Peyer's patch (tissue), 4 donors: Measurements from ENCODE around the gene ARFRP1. TPM values are rescaled to one million over a fixed set of nuclear protein-coding genes. Genes with fewer than 3 reads are reported as not detected.

Experiments
- DNase-seq, 3 donors: peaks; one replicate each; pipeline ENCODE4 v3.0.0-alpha.2; 2017 to 2019
- H3K27ac ChIP-seq, 4 donors: fragments of 200-600 bp; sonication (generic); one replicate each; pipeline ENCODE4 v1.5.1; 2016 to 2019
- H3K27me3 ChIP-seq, 2 donors: fragments of 200-600 bp; sonication (generic); one replicate each; pipeline ENCODE4 v1.5.1; 2019
- H3K36me3 ChIP-seq, 3 donors: fragments of 200-600 bp; sonication (generic); one replicate each; pipeline ENCODE4 v1.5.1; 2016 to 2019
- H3K4me1 ChIP-seq, 4 donors: fragments of 200-600 bp; sonication (generic); one replicate each; pipeline ENCODE4 v1.5.1; 2016 to 2019
- H3K4me3 ChIP-seq, 4 donors: fragments of 200-600 bp; sonication (generic); 1 replicate in 3 of 4; 2 replicates in 1 of 4; pipeline ENCODE4 v1.5.1; 2016 to 2019; ENCODE audit warnings: mild to moderate bottlenecking in 1 of 4
- H3K9me3 ChIP-seq, 4 donors: fragments of 200-600 bp; sonication (generic); one replicate each; pipeline ENCODE4 v1.5.1; 2016 to 2019; ENCODE audit warnings: mild to moderate bottlenecking in 1 of 4
- POLR2A ChIP-seq, 2 donors: fragments of 450-650 bp; IDR thresholded peaks; one replicate each; pipeline ENCODE4 v1.5.1; 2017; ENCODE audit warnings: antibody characterized with exemption in 2 of 2, mild to moderate bottlenecking in 2 of 2, moderate library complexity in 2 of 2
- total RNA-seq, 4 donors: library from RNA; depleted of rRNA; stranded (reverse); fragments of >200 nt; gene quantifications; one replicate each; pipeline ENCODE4 v1.1.0, GENCODE V29; 2016
- TF ChIP-seq, protein P1 (sequence below), 6 experiments: fragments of 450-650 bp in 4 of 6; fragments of 200-600 bp in 2 of 6; sonication (generic) in 1 of 6; IDR thresholded peaks; one replicate each; pipeline ENCODE4 v1.5.1; 2017 to 2019; ENCODE audit warnings: antibody characterized with exemption in 6 of 6, mild to moderate bottlenecking in 3 of 6, moderate library complexity in 1 of 6

ARFRP1 gene
- total RNA-seq, 4 donors from 2014 or later = 39.1 to 67.6 (median 46.3) TPM

DNA sequence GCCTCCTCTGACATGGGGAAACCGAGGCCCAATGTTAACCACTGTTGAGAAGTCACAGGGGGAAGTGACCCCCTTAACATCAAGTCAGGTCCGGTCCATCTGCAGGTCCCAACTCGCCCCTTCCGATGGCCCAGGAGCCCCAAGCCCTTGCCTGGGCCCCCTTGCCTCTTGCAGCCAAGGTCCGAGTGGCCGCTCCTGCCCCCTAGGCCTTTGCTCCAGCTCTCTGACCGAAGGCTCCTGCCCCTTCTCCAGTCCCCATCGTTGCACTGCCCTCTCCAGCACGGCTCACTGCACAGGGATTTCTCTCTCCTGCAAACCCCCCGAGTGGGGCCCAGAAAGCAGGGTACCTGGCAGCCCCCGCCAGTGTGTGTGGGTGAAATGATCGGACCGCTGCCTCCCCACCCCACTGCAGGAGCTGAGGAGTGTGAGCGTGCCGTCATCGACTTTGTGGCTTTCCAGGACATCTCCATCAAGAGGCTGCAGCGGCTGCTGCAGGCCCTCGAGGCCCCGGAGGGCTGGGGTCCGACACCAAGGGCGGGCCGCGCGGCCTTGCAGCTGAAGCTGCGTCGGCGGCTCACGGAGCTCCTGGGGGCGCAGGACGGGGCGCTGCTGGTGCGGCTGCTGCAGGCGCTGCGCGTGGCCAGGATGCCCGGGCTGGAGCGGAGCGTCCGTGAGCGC, 9.8 kb downstream of the ARFRP1 start:
- no peaks in the 10 kb centered on the region for H3K9me3 ChIP-seq
- DNase-seq = peak in 1 of 3 donors; percentile 49
- TF ChIP-seq, protein P1, sequence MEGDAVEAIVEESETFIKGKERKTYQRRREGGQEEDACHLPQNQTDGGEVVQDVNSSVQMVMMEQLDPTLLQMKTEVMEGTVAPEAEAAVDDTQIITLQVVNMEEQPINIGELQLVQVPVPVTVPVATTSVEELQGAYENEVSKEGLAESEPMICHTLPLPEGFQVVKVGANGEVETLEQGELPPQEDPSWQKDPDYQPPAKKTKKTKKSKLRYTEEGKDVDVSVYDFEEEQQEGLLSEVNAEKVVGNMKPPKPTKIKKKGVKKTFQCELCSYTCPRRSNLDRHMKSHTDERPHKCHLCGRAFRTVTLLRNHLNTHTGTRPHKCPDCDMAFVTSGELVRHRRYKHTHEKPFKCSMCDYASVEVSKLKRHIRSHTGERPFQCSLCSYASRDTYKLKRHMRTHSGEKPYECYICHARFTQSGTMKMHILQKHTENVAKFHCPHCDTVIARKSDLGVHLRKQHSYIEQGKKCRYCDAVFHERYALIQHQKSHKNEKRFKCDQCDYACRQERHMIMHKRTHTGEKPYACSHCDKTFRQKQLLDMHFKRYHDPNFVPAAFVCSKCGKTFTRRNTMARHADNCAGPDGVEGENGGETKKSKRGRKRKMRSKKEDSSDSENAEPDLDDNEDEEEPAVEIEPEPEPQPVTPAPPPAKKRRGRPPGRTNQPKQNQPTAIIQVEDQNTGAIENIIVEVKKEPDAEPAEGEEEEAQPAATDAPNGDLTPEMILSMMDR (IDR thresholded peaks at IDR 0.05) = no peak
- no peak for TF ChIP-seq POLR2A (IDR thresholded peaks at IDR 0.05)
- H3K4me3 ChIP-seq = no peak overlapping the region
- peak overlapping the region in 2 of 4 donors; percentile 17 to 75 for H3K27ac ChIP-seq
- peaks cover 9 to 36% (median 15%) of the 10 kb centered on the region in 4 donors for H3K4me1 ChIP-seq
- H3K27me3 ChIP-seq = no peaks in the 10 kb centered on the region
- H3K36me3 ChIP-seq = peaks cover 0 to 15% (median 0%) of the 10 kb centered on the region in 3 donors

DNA sequence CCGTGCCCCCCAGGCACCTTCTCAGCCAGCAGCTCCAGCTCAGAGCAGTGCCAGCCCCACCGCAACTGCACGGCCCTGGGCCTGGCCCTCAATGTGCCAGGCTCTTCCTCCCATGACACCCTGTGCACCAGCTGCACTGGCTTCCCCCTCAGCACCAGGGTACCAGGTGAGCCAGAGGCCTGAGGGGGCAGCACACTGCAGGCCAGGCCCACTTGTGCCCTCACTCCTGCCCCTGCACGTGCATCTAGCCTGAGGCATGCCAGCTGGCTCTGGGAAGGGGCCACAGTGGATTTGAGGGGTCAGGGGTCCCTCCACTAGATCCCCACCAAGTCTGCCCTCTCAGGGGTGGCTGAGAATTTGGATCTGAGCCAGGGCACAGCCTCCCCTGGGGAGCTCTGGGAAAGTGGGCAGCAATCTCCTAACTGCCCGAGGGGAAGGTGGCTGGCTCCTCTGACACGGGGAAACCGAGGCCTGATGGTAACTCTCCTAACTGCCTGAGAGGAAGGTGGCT, 10.4 kb downstream of the ARFRP1 start:
- H3K27ac ChIP-seq = peak overlapping the region in 1 of 4 donors; percentile 52
- DNase-seq = no peak
- TF ChIP-seq, protein P1 (IDR thresholded peaks at IDR 0.05) = no peak
- TF ChIP-seq POLR2A (IDR thresholded peaks at IDR 0.05) = no peak
- H3K4me3 ChIP-seq = peak overlapping the region in 2 of 4 donors; percentile 28 to 31
- no peaks in the 10 kb centered on the region for H3K9me3 ChIP-seq
- peaks cover 9 to 42% (median 15%) of the 10 kb centered on the region in 4 donors for H3K4me1 ChIP-seq
- no peaks in the 10 kb centered on the region for H3K27me3 ChIP-seq
- peaks cover 0 to 15% (median 0%) of the 10 kb centered on the region in 3 donors for H3K36me3 ChIP-seq

DNA sequence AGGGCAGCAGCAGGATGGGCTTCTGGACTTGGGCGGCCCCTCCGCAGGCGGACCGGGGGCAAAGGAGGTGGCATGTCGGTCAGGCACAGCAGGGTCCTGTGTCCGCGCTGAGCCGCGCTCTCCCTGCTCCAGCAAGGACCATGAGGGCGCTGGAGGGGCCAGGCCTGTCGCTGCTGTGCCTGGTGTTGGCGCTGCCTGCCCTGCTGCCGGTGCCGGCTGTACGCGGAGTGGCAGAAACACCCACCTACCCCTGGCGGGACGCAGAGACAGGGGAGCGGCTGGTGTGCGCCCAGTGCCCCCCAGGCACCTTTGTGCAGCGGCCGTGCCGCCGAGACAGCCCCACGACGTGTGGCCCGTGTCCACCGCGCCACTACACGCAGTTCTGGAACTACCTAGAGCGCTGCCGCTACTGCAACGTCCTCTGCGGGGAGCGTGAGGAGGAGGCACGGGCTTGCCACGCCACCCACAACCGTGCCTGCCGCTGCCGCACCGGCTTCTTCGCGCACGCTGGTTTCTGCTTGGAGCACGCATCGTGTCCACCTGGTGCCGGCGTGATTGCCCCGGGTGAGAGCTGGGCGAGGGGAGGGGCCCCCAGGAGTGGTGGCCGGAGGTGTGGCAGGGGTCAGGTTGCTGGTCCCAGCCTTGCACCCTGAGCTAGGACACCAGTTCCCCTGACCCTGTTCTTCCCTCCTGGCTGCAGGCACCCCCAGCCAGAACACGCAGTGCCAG, 11.0 kb downstream of the ARFRP1 start, which contains the start of gene TNFRSF6B:
Gene TNFRSF6B (plus strand): TSS at position 25 of the 729 bp plus-strand sequence. CDS start 116 bp downstream, at position 141.
- TF ChIP-seq, protein P1 (IDR thresholded peaks at IDR 0.05) = no peak
- TF ChIP-seq POLR2A (IDR thresholded peaks at IDR 0.05) = no peak
- H3K4me3 ChIP-seq = peak within 1 kb of the TSS in 3 of 4 donors; percentile 28 to 38 (median 31)
- peak in 1 of 3 donors; percentile 56 for DNase-seq
- H3K9me3 ChIP-seq = no peaks in the 10 kb centered on the region
- peaks cover 0 to 15% (median 0%) of the 10 kb centered on the region in 3 donors for H3K36me3 ChIP-seq
- no peaks in the 10 kb centered on the region for H3K27me3 ChIP-seq
- peaks cover 9 to 48% (median 15%) of the 10 kb centered on the region in 4 donors for H3K4me1 ChIP-seq
- H3K27ac ChIP-seq = peak within 1 kb of the TSS in 2 of 4 donors; percentile 12 to 52

DNA sequence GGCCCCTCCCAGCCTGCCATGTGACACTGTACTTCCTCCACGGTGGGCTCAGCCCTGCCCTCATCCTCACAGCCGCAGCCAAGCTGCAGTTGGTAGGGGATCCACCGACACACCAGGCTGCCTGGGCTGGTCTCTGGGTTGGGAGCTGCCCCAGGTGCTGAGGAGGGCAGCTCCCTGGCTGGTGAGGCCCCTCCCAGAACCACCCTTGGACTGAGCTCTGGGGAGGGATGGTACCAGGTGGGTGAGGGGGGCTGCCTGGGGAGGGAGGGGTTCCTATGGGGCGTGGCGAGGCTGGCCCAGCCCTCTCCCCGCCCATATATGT, 11.5 kb downstream of the ARFRP1 start:
- Histone ChIP-seq H3K27ac (peak overlapping the region in 1 of 4 donors; percentile 12), H3K9me3 (no peaks in the 10 kb centered on the region), H3K36me3 (peaks cover 0 to 14% (median 0%) of the 10 kb centered on the region in 3 donors), H3K27me3 (no peaks in the 10 kb centered on the region), H3K4me3 (peak overlapping the region in 3 of 4 donors; percentile 28 to 38 (median 31)), H3K4me1 (peaks cover 9 to 52% (median 15%) of the 10 kb centered on the region in 4 donors)
- DNase-seq = peak in 1 of 3 donors; percentile 69
- TF ChIP-seq, protein P1 (IDR thresholded peaks at IDR 0.05) = no peak
- TF ChIP-seq POLR2A (IDR thresholded peaks at IDR 0.05) = no peak

DNA sequence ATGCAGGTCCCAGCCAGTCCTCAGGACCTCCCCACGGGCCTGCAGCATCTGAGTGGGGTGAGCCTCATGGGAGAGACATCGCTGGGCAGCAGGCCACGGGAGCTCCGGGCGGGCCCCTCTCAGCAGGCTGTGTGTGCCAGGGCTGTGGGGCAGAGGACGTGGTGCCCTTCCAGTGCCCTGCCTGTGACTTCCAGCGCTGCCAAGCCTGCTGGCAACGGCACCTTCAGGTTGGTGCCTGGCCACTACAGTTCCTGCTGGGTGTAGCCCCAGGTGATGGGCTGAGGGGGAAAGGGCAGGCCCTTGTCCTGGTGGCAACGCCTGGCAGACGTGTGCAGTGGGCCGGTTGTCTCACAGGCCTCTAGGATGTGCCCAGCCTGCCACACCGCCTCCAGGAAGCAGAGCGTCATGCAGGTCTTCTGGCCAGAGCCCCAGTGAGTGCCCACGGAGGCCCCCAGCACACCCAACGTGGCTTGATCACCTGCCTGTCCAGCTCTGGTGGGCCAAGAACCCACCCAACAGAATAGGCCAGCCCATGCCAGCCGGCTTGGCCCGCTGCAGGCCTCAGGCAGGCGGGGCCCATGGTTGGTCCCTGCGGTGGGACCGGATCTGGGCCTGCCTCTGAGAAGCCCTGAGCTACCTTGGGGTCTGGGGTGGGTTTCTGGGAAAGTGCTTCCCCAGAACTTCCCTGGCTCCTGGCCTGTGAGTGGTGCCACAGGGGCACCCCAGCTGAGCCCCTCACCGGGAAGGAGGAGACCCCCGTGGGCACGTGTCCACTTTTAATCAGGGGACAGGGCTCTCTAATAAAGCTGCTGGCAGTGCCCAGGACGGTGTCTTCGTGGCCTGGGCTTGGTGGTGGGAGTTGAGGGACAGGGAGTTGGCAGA, 12.1 kb downstream of the ARFRP1 start:
- peak in 1 of 3 donors; percentile 51 for DNase-seq
- H3K36me3 ChIP-seq = peaks cover 0 to 12% (median 0%) of the 10 kb centered on the region in 3 donors
- no peaks in the 10 kb centered on the region for H3K27me3 ChIP-seq
- H3K9me3 ChIP-seq = no peaks in the 10 kb centered on the region
- TF ChIP-seq, protein P1 (IDR thresholded peaks at IDR 0.05) = no peak
- TF ChIP-seq POLR2A (IDR thresholded peaks at IDR 0.05) = no peak
- no peak overlapping the region for H3K4me3 ChIP-seq
- peaks cover 9 to 58% (median 15%) of the 10 kb centered on the region in 4 donors for H3K4me1 ChIP-seq
- H3K27ac ChIP-seq = no peak overlapping the region
